NB4 (cell line): ENCODE data around the gene SUCLG1.
A peak's percentile ranks its signal among the peaks of the same experiment; 100 is the strongest.

Source experiments
- DNase-seq: peaks from one replicate; pipeline ENCODE4 v3.0.0; 2010; ENCODE audit warnings: low read depth
- H3K4me3 ChIP-seq: one replicate; pipeline ENCODE4 v1.5.1; 2011; ENCODE audit warnings: mild to moderate bottlenecking, low read depth, low read length, moderate library complexity
- MYC ChIP-seq: IDR thresholded peaks from 2 replicates; pipeline ENCODE4 v1.6.1; 2011; ENCODE audit warnings: low read depth, low read length
- POLR2A ChIP-seq: IDR thresholded peaks from 2 replicates; pipeline ENCODE4 v1.6.1; 2011; ENCODE audit warnings: mild to moderate bottlenecking; ENCODE audit not compliant: insufficient read length; ENCODE audit errors: extremely low read depth
- TF ChIP-seq, protein P1 (sequence below): IDR thresholded peaks from 2 replicates; pipeline ENCODE4 v1.6.1; 2011; ENCODE audit warnings: low read depth, low read length
- TF ChIP-seq, protein P2 (sequence below): IDR thresholded peaks from one replicate; pipeline ENCODE4 v1.5.1; 2012; ENCODE audit warnings: low read depth, low read length

Gene SUCLG1

DNA sequence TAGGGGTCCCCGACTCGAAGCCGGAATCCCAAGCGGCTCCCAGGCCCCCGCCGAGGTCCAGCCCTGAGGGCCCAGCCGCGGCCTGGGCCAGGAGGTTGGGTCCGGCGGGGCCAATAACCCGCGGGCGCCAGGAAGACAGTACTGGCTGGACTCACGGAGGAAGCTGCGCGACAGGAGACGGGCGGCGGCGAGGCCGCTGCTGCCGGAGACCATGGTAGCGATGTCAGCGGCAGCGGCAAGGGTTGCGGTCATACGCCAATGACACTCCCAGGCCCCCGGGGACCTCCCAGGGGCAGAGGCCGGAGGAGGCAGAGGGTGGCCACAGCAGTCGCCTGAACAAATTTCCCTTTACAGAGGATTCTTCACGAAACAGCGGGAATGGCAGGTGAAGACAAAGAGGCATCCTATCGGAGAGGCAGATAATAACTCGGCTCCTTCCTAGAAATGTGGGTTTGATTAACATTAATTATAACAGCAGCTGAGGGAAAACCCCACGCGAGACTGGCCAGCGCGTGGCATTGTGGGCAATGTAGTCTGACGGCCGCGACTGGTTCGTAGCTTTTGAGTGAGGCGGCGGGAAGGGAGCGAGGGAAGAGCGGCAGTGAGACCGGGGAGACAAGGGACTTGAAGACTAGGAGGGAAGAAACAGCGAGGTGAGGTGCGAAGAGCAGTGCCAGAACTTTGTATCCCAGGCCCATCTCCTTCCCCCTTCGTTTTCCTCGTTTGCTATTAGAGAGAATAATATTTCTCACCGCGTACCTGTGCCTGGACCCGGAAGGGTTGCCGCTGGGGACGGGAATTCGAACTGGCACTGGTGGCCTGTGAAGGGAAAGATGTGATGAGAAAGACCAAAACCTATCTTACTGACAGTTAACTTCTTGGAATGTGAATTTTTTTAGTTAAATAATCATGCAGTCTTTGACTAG, at the start of gene SUCLG1:
SUCLG1 (minus strand) TSS at position 263 of the 926 bp plus-strand sequence; CDS start at position 252, 11 bp downstream.
- peak; percentile 37 for TF ChIP-seq POLR2A
- TF ChIP-seq MYC = no peak; the same call in 1 of the 2 replicates
- TF ChIP-seq, protein P1, sequence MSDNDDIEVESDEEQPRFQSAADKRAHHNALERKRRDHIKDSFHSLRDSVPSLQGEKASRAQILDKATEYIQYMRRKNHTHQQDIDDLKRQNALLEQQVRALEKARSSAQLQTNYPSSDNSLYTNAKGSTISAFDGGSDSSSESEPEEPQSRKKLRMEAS = 0 out of 2 replicates have a peak, but pooled peaks have one; percentile 30
- TF ChIP-seq, protein P2, sequence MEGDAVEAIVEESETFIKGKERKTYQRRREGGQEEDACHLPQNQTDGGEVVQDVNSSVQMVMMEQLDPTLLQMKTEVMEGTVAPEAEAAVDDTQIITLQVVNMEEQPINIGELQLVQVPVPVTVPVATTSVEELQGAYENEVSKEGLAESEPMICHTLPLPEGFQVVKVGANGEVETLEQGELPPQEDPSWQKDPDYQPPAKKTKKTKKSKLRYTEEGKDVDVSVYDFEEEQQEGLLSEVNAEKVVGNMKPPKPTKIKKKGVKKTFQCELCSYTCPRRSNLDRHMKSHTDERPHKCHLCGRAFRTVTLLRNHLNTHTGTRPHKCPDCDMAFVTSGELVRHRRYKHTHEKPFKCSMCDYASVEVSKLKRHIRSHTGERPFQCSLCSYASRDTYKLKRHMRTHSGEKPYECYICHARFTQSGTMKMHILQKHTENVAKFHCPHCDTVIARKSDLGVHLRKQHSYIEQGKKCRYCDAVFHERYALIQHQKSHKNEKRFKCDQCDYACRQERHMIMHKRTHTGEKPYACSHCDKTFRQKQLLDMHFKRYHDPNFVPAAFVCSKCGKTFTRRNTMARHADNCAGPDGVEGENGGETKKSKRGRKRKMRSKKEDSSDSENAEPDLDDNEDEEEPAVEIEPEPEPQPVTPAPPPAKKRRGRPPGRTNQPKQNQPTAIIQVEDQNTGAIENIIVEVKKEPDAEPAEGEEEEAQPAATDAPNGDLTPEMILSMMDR = no peak
- peak; percentile 91 for DNase-seq
- peak within 1 kb of the TSS; percentile 95 for H3K4me3 ChIP-seq

DNA sequence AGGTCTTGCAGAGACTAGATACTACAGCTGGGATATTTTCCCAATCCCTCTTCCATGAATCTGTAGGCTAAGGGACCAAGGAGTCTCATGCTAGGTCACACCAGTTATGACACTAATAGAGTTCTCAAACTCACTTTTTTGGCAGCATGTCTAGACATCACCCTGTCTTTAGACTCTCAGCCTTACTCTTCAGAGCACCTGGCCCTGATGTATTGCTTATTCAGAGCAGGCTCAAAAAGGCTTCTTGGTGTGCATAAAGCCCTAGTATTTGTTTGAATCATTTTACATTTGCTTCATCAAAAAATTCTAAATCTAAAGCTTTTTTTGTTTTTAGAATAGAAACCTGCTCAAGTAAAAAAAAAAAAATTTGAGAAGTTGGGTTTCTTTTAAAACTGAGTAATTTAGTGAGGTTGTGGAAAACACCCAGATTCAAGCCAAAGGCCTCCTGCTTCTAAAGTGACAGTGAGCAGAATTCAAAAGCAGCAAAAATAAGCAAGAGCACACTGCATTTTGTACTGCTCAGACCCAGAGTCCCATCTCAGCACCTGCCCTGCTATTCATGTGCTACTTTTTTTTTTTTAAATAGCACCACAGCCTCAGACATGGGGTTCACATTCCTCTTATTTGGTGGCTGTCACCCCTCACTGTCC, 39.2 kb upstream of the SUCLG1 start:
- TF ChIP-seq MYC (no peak), POLR2A (no peak)
- TF ChIP-seq, protein P1 = no peak
- TF ChIP-seq, protein P2 = no peak

DNA sequence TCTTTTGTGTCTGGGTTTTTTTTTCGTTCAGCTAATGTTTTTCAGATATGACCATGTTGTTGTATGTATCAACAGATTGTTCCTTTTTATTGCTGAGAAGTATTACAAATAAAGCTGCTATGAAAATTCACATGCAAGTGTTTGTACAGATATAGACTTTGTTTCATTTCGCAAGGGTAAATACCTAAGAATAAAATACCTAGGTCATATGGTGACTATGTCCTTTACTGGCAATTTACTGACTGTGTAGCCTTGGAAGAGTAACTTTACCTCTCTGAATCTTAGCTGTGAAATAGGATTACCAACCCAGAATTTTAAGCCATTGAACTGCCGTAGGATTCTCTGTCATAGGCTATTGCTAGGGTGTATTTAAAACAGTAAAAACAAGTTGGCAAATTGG, 38.2 kb upstream of the SUCLG1 start:
- TF ChIP-seq MYC (no peak), POLR2A (no peak)
- TF ChIP-seq, protein P2 = no peak
- TF ChIP-seq, protein P1 = no peak
- DNase-seq = no peak
- no peak overlapping the region for H3K4me3 ChIP-seq

More for the DNA sequence above, 39.2 kb upstream of the SUCLG1 start:
- no peak overlapping the region for H3K4me3 ChIP-seq
- DNase-seq = no peak

DNA sequence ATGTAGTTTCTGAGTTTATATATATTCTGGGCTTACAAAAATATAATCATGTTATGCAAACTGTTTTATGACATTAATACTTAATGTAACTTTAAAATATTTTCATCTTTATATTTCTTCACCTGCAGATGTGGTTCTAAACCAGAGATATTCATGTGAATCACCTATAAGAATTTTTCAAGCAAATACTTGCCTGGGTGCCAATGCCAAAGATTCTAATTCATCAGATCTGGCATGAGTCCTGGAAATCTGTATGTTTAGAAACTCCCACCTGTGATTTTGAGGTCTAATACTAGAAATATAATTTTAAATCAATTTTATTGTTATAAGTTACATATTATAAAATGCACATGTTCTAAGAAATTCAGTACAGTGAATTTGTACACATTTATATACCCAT, 37.3 kb upstream of the SUCLG1 start:
- H3K4me3 ChIP-seq = no peak overlapping the region
- TF ChIP-seq, protein P2 = no peak
- TF ChIP-seq POLR2A (no peak), MYC (no peak)
- TF ChIP-seq, protein P1 = no peak

DNA sequence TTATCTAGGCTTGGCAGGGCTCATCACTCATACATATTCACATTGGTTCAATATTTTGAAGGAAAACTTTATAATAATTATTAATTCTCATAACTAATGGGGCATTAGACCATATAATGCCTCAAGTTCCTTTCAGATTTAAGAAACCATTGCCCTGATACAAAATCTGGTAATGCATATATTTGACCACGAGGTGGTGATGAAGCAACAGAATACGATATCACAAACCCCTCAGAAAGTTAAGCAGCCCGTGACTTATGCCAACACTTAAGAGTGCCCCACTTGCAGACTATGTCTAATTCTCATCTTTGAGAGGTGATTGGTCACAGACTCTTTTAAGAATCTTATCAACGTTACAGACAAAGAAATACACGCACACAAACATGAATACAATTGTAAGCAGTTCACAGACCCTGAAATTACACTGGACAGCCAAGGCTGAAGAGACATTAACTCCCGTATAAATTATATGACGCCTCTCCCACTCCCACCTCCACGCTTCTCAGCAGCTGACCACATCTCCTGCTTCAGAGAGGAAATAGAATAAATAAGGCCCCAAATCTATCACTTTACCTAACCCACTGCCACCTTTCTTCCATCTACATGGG, 36.6 kb upstream of the SUCLG1 start:
- DNase-seq = peak; percentile 72
- TF ChIP-seq MYC (no peak), POLR2A (no peak)
- TF ChIP-seq, protein P1 = peak; percentile 54; the same call in 1 of the 2 replicates
- TF ChIP-seq, protein P2 = peak; percentile 28
- H3K4me3 ChIP-seq = no peak overlapping the region

More for the DNA sequence above, 37.3 kb upstream of the SUCLG1 start:
- no peak for DNase-seq
